K562 (cell line): ENCODE results near the gene DUS3L. TPM values are rescaled to one million over a fixed set of nuclear protein-coding genes. Genes with fewer than 3 reads are reported as not detected.

Source experiments
- ATAC-seq: fragments of 200-7000 bp; cut with Tn5 transposase; 3 replicates; pipeline ENCODE4 v1.9.1; 2020; ENCODE audit warnings: moderate library complexity
- BruUV-seq: library from RNA; stranded (reverse); fragments of 400-500 nt; replicated peaks from 2 replicates; lab custom pipeline; 2021; lab: Mats Ljungman, UMichigan
- CTCF ChIA-PET: fragments of 300-600 bp; formaldehyde crosslinking; extraction: SDS; loops from one replicate; lab custom pipeline; 2021; ENCODE audit warnings: low intra/inter-chr PET ratio; lab: Yijun Ruan, JAX
- POLR2A ChIA-PET: fragments of 300-600, 350-650 bp; sonication (Branson Sonifier 250); formaldehyde crosslinking; extraction: SDS; loops from one replicate; lab custom pipeline; 2021; ENCODE audit warnings: antibody characterized with exemption, inconsistent platforms; lab: Yijun Ruan, JAX
- DNase-seq, 4 experiments: peaks; one replicate each; pipeline versions ENCODE4 v3.0.0 to v3.0.0-alpha.2; 2011 to 2018; ENCODE audit warnings: low spot score in 3 of 4, mixed read lengths in 3 of 4; ENCODE audit errors: extremely low read depth in 1 of 4
- FAIRE-seq: peaks from 2 replicates; lab custom pipeline; 2011; peaks lifted over from hg19 to GRCh38; lab: Jason Lieb, UNC
- H2AFZ ChIP-seq: 2 replicates; pipeline ENCODE4 v1.6.0; 2011; ENCODE audit warnings: low read depth, low read length, control low read depth, inconsistent platforms
- H3K27ac ChIP-seq: fragments of 200-600 bp; 3 replicates; pipeline ENCODE4 v1.8.0; 2011; ENCODE audit warnings: low read depth, mild to moderate bottlenecking, control low read depth, inconsistent platforms, low read length, moderate library complexity, mixed read lengths; ENCODE audit errors: extremely low read depth
- H3K27me3 ChIP-seq, 2 experiments: fragments of 300-600 bp in 1 of 2; 2 replicates in 1 of 2; 3 replicates in 1 of 2; pipeline versions ENCODE4 v1.6.0 to v1.8.0; 2011; ENCODE audit warnings: inconsistent platforms in 2 of 2, low read length in 2 of 2, mild to moderate bottlenecking in 1 of 2, mixed read lengths in 1 of 2, moderate library complexity in 1 of 2; ENCODE audit not compliant: control insufficient read depth in 2 of 2, insufficient read depth in 2 of 2
- H3K36me3 ChIP-seq: fragments of 300-600 bp; 3 replicates; pipeline ENCODE4 v1.8.0; 2011; ENCODE audit warnings: mild to moderate bottlenecking, low read length, inconsistent platforms; ENCODE audit not compliant: control insufficient read depth, insufficient read depth
- H3K4me1 ChIP-seq, 2 experiments: fragments of 200-600 bp in 1 of 2; replicated peaks in 1 of 2; 2 replicates in 1 of 2; 3 replicates in 1 of 2; pipeline versions ENCODE4 v1.5.1 to v1.8.0; 2011; ENCODE audit warnings: inconsistent platforms in 2 of 2, low read length in 2 of 2, mild to moderate bottlenecking in 1 of 2, mixed read lengths in 1 of 2, moderate library complexity in 1 of 2; ENCODE audit not compliant: control insufficient read depth in 2 of 2, insufficient read depth in 2 of 2
- H3K4me2 ChIP-seq: 2 replicates; pipeline ENCODE4 v1.6.1; 2011; ENCODE audit warnings: low read length, control low read depth, inconsistent platforms, mixed read lengths; ENCODE audit not compliant: insufficient read depth
- H3K4me3 ChIP-seq: fragments of 200-600 bp; sonication (generic), shearing (Covaris generic); 2 replicates; pipeline ENCODE4 v1.5.1; 2016; ENCODE audit warnings: control low read depth, inconsistent platforms
- H3K79me2 ChIP-seq: fragments of 200-600 bp; 3 replicates; pipeline ENCODE4 v1.8.0; 2011; ENCODE audit warnings: low read length, inconsistent platforms; ENCODE audit not compliant: control insufficient read depth, insufficient read depth
- H3K9ac ChIP-seq, 2 experiments: 2 replicates each; pipeline versions ENCODE4 v1.6.0 to v1.6.1; 2011; ENCODE audit warnings: low read depth in 2 of 2, low read length in 2 of 2, control low read depth in 1 of 2, inconsistent platforms in 1 of 2, mild to moderate bottlenecking in 1 of 2, mixed read lengths in 1 of 2; ENCODE audit not compliant: insufficient read depth in 1 of 2
- H3K9me1 ChIP-seq: one replicate; pipeline ENCODE4 v1.6.0; 2011; ENCODE audit warnings: inconsistent platforms, mild to moderate bottlenecking, low read length, moderate library complexity; ENCODE audit not compliant: control insufficient read depth, insufficient read depth
- H3K9me3 ChIP-seq: replicated peaks from 2 replicates; pipeline ENCODE4 v1.5.1; 2011; ENCODE audit warnings: low read depth, low read length, inconsistent platforms; ENCODE audit not compliant: control insufficient read depth, insufficient read depth
- H4K20me1 ChIP-seq: replicated peaks from 2 replicates; pipeline ENCODE4 v1.6.1; 2011; ENCODE audit warnings: low read length, inconsistent platforms, mixed read lengths; ENCODE audit not compliant: control insufficient read depth, insufficient read depth
- ADNP ChIP-seq: fragments of 200-800 bp; sonication (Bioruptor generic); IDR thresholded peaks from 2 replicates; pipeline ENCODE4 v1.6.1; 2016; ENCODE audit warnings: missing genetic modification characterization, missing compliant biosample characterization
- BRD9 ChIP-seq: fragments of 450-650 bp; IDR thresholded peaks from 2 replicates; pipeline ENCODE4 v1.6.1; 2018; ENCODE audit warnings: low read depth; ENCODE audit not compliant: partially characterized antibody
- CBFA2T3 ChIP-seq: fragments of 450-650 bp; IDR thresholded peaks from 2 replicates; pipeline ENCODE4 v1.6.1; 2017
- DDX20 ChIP-seq: fragments of 450-650 bp; IDR thresholded peaks from 2 replicates; pipeline ENCODE4 v1.6.1; 2016; ENCODE audit warnings: missing genetic modification characterization, low read depth, mild to moderate bottlenecking, missing compliant biosample characterization, moderate library complexity
- MAZ ChIP-seq, 2 experiments: fragments of 450-650 bp in 1 of 2; sonication (generic) in 1 of 2; formaldehyde crosslinking; IDR thresholded peaks in 1 of 2; conservative IDR thresholded peaks in 1 of 2; 2 replicates each; pipeline versions ENCODE4 v1.4.0 to v1.5.0; 2020; ENCODE audit warnings: mild to moderate bottlenecking in 1 of 2, missing genetic modification reagents in 1 of 2
- NR2C2 ChIP-seq, 2 experiments: fragments of 200-800 bp in 1 of 2; sonication (Bioruptor generic) in 1 of 2; sonication (generic) in 1 of 2; formaldehyde crosslinking in 1 of 2; IDR thresholded peaks; 2 replicates each; pipeline versions ENCODE4 v1.6.1 to v1.8.0; 2016 to 2022; ENCODE audit warnings: mild to moderate bottlenecking in 1 of 2, missing compliant biosample characterization in 1 of 2, missing genetic modification characterization in 1 of 2, missing genetic modification reagents in 1 of 2
- POLR2G ChIP-seq: fragments of 200-400 bp; formaldehyde crosslinking; IDR thresholded peaks from 2 replicates; pipeline ENCODE4 v1.6.1; 2017; ENCODE audit warnings: low read depth, mild to moderate bottlenecking, antibody characterized with exemption, low read length, moderate library complexity
- RAD21 ChIP-seq, 2 experiments: fragments of 250-450 bp in 1 of 2; fragments of 450-650 bp in 1 of 2; sonication (Bioruptor Pico) in 1 of 2; formaldehyde crosslinking in 1 of 2; IDR thresholded peaks in 1 of 2; conservative IDR thresholded peaks in 1 of 2; 2 replicates each; pipeline versions ENCODE4 v1.4.0 to v1.8.0; 2020 to 2022; ENCODE audit warnings: mild to moderate bottlenecking in 2 of 2, moderate library complexity in 1 of 2
- RNF2 ChIP-seq: sonication (generic); IDR thresholded peaks from 2 replicates; pipeline ENCODE4 v1.6.1; 2016
- TAF1 ChIP-seq: IDR thresholded peaks from 2 replicates; pipeline ENCODE4 v1.6.1; 2011; ENCODE audit warnings: mild to moderate bottlenecking, low read length, moderate library complexity; ENCODE audit not compliant: insufficient read depth, control insufficient read depth, severe bottlenecking; ENCODE audit errors: extremely low read depth
- TARDBP ChIP-seq: fragments of 450-650 bp; IDR thresholded peaks from 2 replicates; pipeline ENCODE4 v1.6.1; 2016
- TCF7L2 ChIP-seq: fragments of 150-350 bp; IDR thresholded peaks from 2 replicates; pipeline ENCODE4 v1.6.1; 2016; ENCODE audit warnings: low read depth, mild to moderate bottlenecking, low read length, moderate library complexity
- WGBS: fragments of 100-300 bp; shearing (Covaris generic); methylation state at CpG from one replicate; pipeline ENCODE4 v1.1.6; 2016; ENCODE audit warnings: low coverage, mixed read lengths; ENCODE audit not compliant: insufficient coverage; ENCODE audit errors: missing lambda C conversion rate; 5-methylcytosine and 5-hydroxymethylcytosine counted together
- in situ Hi-C: fragments of 300-500 bp; cut with MboI; formaldehyde crosslinking; loops from 4 replicates; pipeline ENCODE4 v1.15.0; 2018; ENCODE audit warnings: inconsistent platforms, mixed read lengths
- intact Hi-C: fragments of 100-400 bp; cut with micrococcal nuclease; formaldehyde crosslinking; loops from 2 replicates; pipeline ENCODE4 v1.14.2; 2022
- polyA plus RNA-seq, 8 experiments: library from polyadenylated mRNA; depleted of rRNA in 4 of 8; stranded (reverse) in 5 of 8; unstranded in 3 of 8; fragments of >200 nt; fragmentation: Nextera tagmentation in 2 of 8; fragmentation: Illumina TruSeq in 1 of 8; extraction: Ambion mirVana in 2 of 8; extraction: Trizol in 1 of 8; gene quantifications; 2 replicates each; pipeline versions ENCODE4 v1.2.1 to v1.2.3, GENCODE V29; 2011 to 2014; ENCODE audit warnings: inconsistent platforms in 1 of 8, missing spikeins in 1 of 8
- total RNA-seq, 7 experiments: library from RNA; depleted of rRNA in 6 of 7; stranded (reverse); fragments of >200 nt in 6 of 7; fragmentation: Illumina TruSeq in 2 of 7; extraction: Trizol in 2 of 7; gene quantifications; 2 replicates each; pipeline versions ENCODE4 v1.2.1 to v1.2.3, GENCODE V29; 2011 to 2021; ENCODE audit warnings: low replicate concordance in 1 of 7
- TF ChIP-seq, protein P1 (sequence below): IDR thresholded peaks from 2 replicates; pipeline ENCODE4 v1.6.1; 2011; ENCODE audit warnings: borderline replicate concordance, low read depth, mild to moderate bottlenecking, moderate library complexity, low read length; ENCODE audit not compliant: insufficient read depth, poor library complexity, severe bottlenecking
- TF ChIP-seq, protein P2 (sequence below): fragments of 450-650 bp; formaldehyde crosslinking; IDR thresholded peaks from 2 replicates; pipeline ENCODE4 v1.4.0; 2020; ENCODE audit warnings: mild to moderate bottlenecking
- TF ChIP-seq, protein P3 (sequence below), 3 experiments: IDR thresholded peaks in 2 of 3; conservative IDR thresholded peaks in 1 of 3; 2 replicates each; pipeline ENCODE4 v1.5.1; 2011 to 2012; ENCODE audit warnings: low read length in 3 of 3, mild to moderate bottlenecking in 3 of 3, control low read depth in 2 of 3, improper control_type of control experiment in 1 of 3, inconsistent platforms in 1 of 3, low read depth in 1 of 3, mixed read lengths in 1 of 3, moderate library complexity in 1 of 3; ENCODE audit not compliant: insufficient read depth in 2 of 3

The DUS3L gene
- total and polyA plus RNA-seq, 9 of the 15 experiments (the other 6 are each of a cell fraction or from before 2014, with no cell fraction given) = 1.7 to 102 (median 77.5) TPM

DNA sequence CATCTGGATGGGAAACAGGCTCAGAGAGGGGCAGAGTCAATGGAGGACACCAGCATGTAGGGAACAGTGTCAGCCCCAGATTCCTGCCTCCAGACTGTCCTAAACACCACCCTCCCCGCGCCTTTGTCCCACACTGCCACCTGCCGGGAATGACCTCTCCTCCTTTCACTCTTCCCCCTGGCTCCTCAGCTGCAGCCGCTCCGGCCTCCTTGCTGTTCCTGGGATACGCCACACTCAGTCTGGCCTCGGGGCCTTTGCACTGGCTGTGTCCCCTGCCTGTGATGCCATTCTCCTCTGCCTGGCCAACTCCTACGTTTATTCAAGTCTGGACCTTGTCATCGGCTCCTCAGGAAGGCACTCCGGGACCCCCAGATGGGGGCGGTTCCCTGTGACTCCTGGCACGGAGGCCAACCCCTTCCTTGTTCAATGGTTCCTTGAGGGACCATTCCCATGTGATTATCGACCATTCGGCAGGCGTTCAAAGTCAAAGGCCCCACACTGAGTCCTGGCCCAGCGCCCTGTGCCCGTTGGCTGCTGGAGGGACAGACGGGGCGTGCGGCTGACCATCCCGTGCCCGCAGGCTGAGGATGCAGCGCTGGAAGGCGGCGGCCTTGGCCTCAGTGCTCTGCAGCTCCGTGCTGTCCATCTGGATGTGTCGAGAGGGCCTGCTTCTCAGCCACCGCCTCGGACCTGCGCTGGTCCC is 32.8 kb upstream of the DUS3L start:
- H3K27ac ChIP-seq = no peak overlapping the region
- H4K20me1 ChIP-seq = no peaks in the 10 kb centered on the region; the same call in 1 of the 2 replicates
- no peaks in the 10 kb centered on the region for H3K9me3 ChIP-seq
- no peak overlapping the region for H3K4me2 ChIP-seq
- no peak overlapping the region for H2AFZ ChIP-seq
- H3K27me3 ChIP-seq = no peaks in the 10 kb centered on the region
- ChIA-PET POLR2A (interaction anchor here (0.6 kb wide), 3 partner anchors 37 to 675 kb away, joined by 3 read pairs; no protein-coding TSS in a partner anchor), CTCF (interaction anchor here (0.6 to 3.3 kb wide), 4 partner anchors 19 to 312 kb away, joined by 3 to 20 read pairs (median 10); partner anchors contain the start of gene NRTN)
- H3K9me1 ChIP-seq = peaks cover 3% of the 10 kb centered on the region
- FAIRE-seq (peak; percentile 85), DNase-seq (peak; percentile 46 to 74 (median 58)), ATAC-seq (peak; percentile 65)
- in situ Hi-C loops (no loop called here), intact Hi-C loops (loop anchor here (2.0 kb wide), 1 partner anchor 19 kb away; the partner anchor contains the start of gene NRTN)
- no TSS peak for BruUV-seq
- H3K9ac ChIP-seq = no peak overlapping the region
- no peak overlapping the region for H3K4me3 ChIP-seq
- H3K36me3 ChIP-seq = no peaks in the 10 kb centered on the region
- 55% methylated on average over 29 of the region's 30 CpGs for WGBS
- H3K4me1 ChIP-seq = peaks cover 6 to 54% of the 10 kb centered on the region in 2 experiments; a peak in 4 of 5 replicates
- peaks cover 4% of the 10 kb centered on the region; the same call in 1 of the 3 replicates for H3K79me2 ChIP-seq
- TF ChIP-seq TCF7L2 (no peak), RNF2 (no peak), NR2C2 (CRISPR knock-in tag; IDR thresholded peaks at IDR 0.05) (no peak), NR2C2 (tag; IDR thresholded peaks at IDR 0.05) (no peak), BRD9 (no peak), DDX20 (tag) (no peak), ADNP (tag) (no peak), RAD21 (CRISPR knock-in tag; conservative IDR thresholded peaks at IDR 0.05 in 1 of 2, IDR thresholded peaks at IDR 0.05 in 1 of 2) (peak; percentile 42 to 75), TARDBP (no peak), MAZ (CRISPR knock-in tag; conservative IDR thresholded peaks at IDR 0.05 in 1 of 2, IDR thresholded peaks at IDR 0.05 in 1 of 2) (peak; percentile 21 to 82; a peak in 2 of 4 replicates), POLR2G (0 out of 2 replicates have a peak, but pooled peaks have one; percentile 11), TAF1 (no peak), CBFA2T3 (no peak)
- TF ChIP-seq, protein P1, sequence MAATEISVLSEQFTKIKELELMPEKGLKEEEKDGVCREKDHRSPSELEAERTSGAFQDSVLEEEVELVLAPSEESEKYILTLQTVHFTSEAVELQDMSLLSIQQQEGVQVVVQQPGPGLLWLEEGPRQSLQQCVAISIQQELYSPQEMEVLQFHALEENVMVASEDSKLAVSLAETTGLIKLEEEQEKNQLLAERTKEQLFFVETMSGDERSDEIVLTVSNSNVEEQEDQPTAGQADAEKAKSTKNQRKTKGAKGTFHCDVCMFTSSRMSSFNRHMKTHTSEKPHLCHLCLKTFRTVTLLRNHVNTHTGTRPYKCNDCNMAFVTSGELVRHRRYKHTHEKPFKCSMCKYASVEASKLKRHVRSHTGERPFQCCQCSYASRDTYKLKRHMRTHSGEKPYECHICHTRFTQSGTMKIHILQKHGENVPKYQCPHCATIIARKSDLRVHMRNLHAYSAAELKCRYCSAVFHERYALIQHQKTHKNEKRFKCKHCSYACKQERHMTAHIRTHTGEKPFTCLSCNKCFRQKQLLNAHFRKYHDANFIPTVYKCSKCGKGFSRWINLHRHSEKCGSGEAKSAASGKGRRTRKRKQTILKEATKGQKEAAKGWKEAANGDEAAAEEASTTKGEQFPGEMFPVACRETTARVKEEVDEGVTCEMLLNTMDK = peak; percentile 18
- TF ChIP-seq, protein P2, sequence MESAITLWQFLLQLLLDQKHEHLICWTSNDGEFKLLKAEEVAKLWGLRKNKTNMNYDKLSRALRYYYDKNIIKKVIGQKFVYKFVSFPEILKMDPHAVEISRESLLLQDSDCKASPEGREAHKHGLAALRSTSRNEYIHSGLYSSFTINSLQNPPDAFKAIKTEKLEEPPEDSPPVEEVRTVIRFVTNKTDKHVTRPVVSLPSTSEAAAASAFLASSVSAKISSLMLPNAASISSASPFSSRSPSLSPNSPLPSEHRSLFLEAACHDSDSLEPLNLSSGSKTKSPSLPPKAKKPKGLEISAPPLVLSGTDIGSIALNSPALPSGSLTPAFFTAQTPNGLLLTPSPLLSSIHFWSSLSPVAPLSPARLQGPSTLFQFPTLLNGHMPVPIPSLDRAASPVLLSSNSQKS (CRISPR knock-in tag) = no peak
- TF ChIP-seq, protein P3, sequence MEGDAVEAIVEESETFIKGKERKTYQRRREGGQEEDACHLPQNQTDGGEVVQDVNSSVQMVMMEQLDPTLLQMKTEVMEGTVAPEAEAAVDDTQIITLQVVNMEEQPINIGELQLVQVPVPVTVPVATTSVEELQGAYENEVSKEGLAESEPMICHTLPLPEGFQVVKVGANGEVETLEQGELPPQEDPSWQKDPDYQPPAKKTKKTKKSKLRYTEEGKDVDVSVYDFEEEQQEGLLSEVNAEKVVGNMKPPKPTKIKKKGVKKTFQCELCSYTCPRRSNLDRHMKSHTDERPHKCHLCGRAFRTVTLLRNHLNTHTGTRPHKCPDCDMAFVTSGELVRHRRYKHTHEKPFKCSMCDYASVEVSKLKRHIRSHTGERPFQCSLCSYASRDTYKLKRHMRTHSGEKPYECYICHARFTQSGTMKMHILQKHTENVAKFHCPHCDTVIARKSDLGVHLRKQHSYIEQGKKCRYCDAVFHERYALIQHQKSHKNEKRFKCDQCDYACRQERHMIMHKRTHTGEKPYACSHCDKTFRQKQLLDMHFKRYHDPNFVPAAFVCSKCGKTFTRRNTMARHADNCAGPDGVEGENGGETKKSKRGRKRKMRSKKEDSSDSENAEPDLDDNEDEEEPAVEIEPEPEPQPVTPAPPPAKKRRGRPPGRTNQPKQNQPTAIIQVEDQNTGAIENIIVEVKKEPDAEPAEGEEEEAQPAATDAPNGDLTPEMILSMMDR (IDR thresholded peaks at IDR 0.05 in 2 of 3, conservative IDR thresholded peaks at IDR 0.05 in 1 of 3; ENCODE audit: insufficient read depth in 2 of 3, low read depth in 1 of 3, low read length in 3 of 3) = peak; percentile 73 to 84 (median 76)
